ENCODE measurements around the gene GPATCH2.

Gene GPATCH2
- 22.1 to 30.4 (median 23.2) reads per million in 3 donors for total RNA-seq

- Histone ChIP-seq H3K4me1 (ENCODE audit: control insufficient read depth, insufficient read depth, low read length, poor library complexity, severe bottlenecking) (peaks cover 7% of the 10 kb centered on the region), H3K27ac (ENCODE audit: insufficient read depth, low read length, poor library complexity, severe bottlenecking) (peak within 1 kb of the TSS; percentile 88), H3K4me3 (ENCODE audit: insufficient read depth, low read depth, low read length, poor library complexity, severe bottlenecking) (peak within 1 kb of the TSS; percentile 64), H3K9me3 (ENCODE audit: control insufficient read depth, low read length) (no peaks in the 10 kb centered on the region), H3K36me3 (ENCODE audit: control insufficient read depth, insufficient read depth, low read length) (no peaks in the 10 kb centered on the region), H3K27me3 (replicated peaks; ENCODE audit: control insufficient read depth, insufficient read depth, low read length, poor library complexity, severe bottlenecking) (no peaks in the 10 kb centered on the region)
- DNase-seq = peak; percentile 58 to 71 (median 64)
Measured at GRCh38 chr1:217630711-217631591, at the start of gene GPATCH2, which contains the start of gene SPATA17. GPATCH2 (minus strand) TSS chr1:217631090; CDS start chr1:217630971, 119 bp downstream. SPATA17 (plus strand) TSS chr1:217631344; CDS start chr1:217631379, 35 bp downstream.

GRCh38 chr1:217674028-217674729, 43.3 kb upstream of the GPATCH2 start:
- DNase-seq = no peak
- H3K27me3 ChIP-seq (replicated peaks; ENCODE audit: control insufficient read depth, insufficient read depth, low read length, poor library complexity, severe bottlenecking) = no peaks in the 10 kb centered on the region

GRCh38 chr1:217673387-217673786, 42.5 kb upstream of the GPATCH2 start:
- DNase-seq = no peak
- no peaks in the 10 kb centered on the region for H3K27me3 ChIP-seq (replicated peaks; ENCODE audit: control insufficient read depth, insufficient read depth, low read length, poor library complexity, severe bottlenecking)
- H3K9me3 ChIP-seq (ENCODE audit: control insufficient read depth, low read length) = no peaks in the 10 kb centered on the region
- no peak overlapping the region for H3K4me3 ChIP-seq (ENCODE audit: insufficient read depth, low read depth, low read length, poor library complexity, severe bottlenecking)
- H3K4me1 ChIP-seq (ENCODE audit: control insufficient read depth, insufficient read depth, low read length, poor library complexity, severe bottlenecking) = no peaks in the 10 kb centered on the region
- H3K27ac ChIP-seq (ENCODE audit: insufficient read depth, low read length, poor library complexity, severe bottlenecking) = no peak overlapping the region
- no peaks in the 10 kb centered on the region for H3K36me3 ChIP-seq (ENCODE audit: control insufficient read depth, insufficient read depth, low read length)

More at GRCh38 chr1:217674028-217674729, 43.3 kb upstream of the GPATCH2 start:
- no peaks in the 10 kb centered on the region for H3K36me3 ChIP-seq (ENCODE audit: control insufficient read depth, insufficient read depth, low read length)
- H3K4me1 ChIP-seq (ENCODE audit: control insufficient read depth, insufficient read depth, low read length, poor library complexity, severe bottlenecking) = no peaks in the 10 kb centered on the region
- no peaks in the 10 kb centered on the region for H3K9me3 ChIP-seq (ENCODE audit: control insufficient read depth, low read length)
- H3K27ac ChIP-seq (ENCODE audit: insufficient read depth, low read length, poor library complexity, severe bottlenecking) = no peak overlapping the region
- H3K4me3 ChIP-seq (ENCODE audit: insufficient read depth, low read depth, low read length, poor library complexity, severe bottlenecking) = no peak overlapping the region

- Histone ChIP-seq H3K4me3 (ENCODE audit: insufficient read depth, low read depth, low read length, poor library complexity, severe bottlenecking) (no peak overlapping the region), H3K4me1 (ENCODE audit: control insufficient read depth, insufficient read depth, low read length, poor library complexity, severe bottlenecking) (no peaks in the 10 kb centered on the region), H3K27ac (ENCODE audit: insufficient read depth, low read length, poor library complexity, severe bottlenecking) (no peak overlapping the region), H3K9me3 (ENCODE audit: control insufficient read depth, low read length) (no peaks in the 10 kb centered on the region), H3K27me3 (replicated peaks; ENCODE audit: control insufficient read depth, insufficient read depth, low read length, poor library complexity, severe bottlenecking) (no peaks in the 10 kb centered on the region), H3K36me3 (ENCODE audit: control insufficient read depth, insufficient read depth, low read length) (no peaks in the 10 kb centered on the region)
- no peak for DNase-seq
Measured at GRCh38 chr1:217668351-217668940, 37.6 kb upstream of the GPATCH2 start.

GRCh38 chr1:217661407-217661806, 30.5 kb upstream of the GPATCH2 start:
- no peaks in the 10 kb centered on the region for H3K4me1 ChIP-seq (ENCODE audit: control insufficient read depth, insufficient read depth, low read length, poor library complexity, severe bottlenecking)
- H3K36me3 ChIP-seq (ENCODE audit: control insufficient read depth, insufficient read depth, low read length) = no peaks in the 10 kb centered on the region
- H3K9me3 ChIP-seq (ENCODE audit: control insufficient read depth, low read length) = no peaks in the 10 kb centered on the region
- no peak for DNase-seq
- no peak overlapping the region for H3K4me3 ChIP-seq (ENCODE audit: insufficient read depth, low read depth, low read length, poor library complexity, severe bottlenecking)
- no peaks in the 10 kb centered on the region for H3K27me3 ChIP-seq (replicated peaks; ENCODE audit: control insufficient read depth, insufficient read depth, low read length, poor library complexity, severe bottlenecking)
- H3K27ac ChIP-seq (ENCODE audit: insufficient read depth, low read length, poor library complexity, severe bottlenecking) = no peak overlapping the region

GRCh38 chr1:217660353-217661062, 29.6 kb upstream of the GPATCH2 start:
- Histone ChIP-seq H3K27ac (ENCODE audit: insufficient read depth, low read length, poor library complexity, severe bottlenecking) (no peak overlapping the region), H3K9me3 (ENCODE audit: control insufficient read depth, low read length) (no peaks in the 10 kb centered on the region), H3K4me3 (ENCODE audit: insufficient read depth, low read depth, low read length, poor library complexity, severe bottlenecking) (no peak overlapping the region), H3K36me3 (ENCODE audit: control insufficient read depth, insufficient read depth, low read length) (no peaks in the 10 kb centered on the region), H3K4me1 (ENCODE audit: control insufficient read depth, insufficient read depth, low read length, poor library complexity, severe bottlenecking) (no peaks in the 10 kb centered on the region), H3K27me3 (replicated peaks; ENCODE audit: control insufficient read depth, insufficient read depth, low read length, poor library complexity, severe bottlenecking) (no peaks in the 10 kb centered on the region)
- no peak for DNase-seq

GRCh38 chr1:217650674-217651073, 19.8 kb upstream of the GPATCH2 start:
- no peaks in the 10 kb centered on the region for H3K27me3 ChIP-seq (replicated peaks; ENCODE audit: control insufficient read depth, insufficient read depth, low read length, poor library complexity, severe bottlenecking)
- no peak overlapping the region for H3K27ac ChIP-seq (ENCODE audit: insufficient read depth, low read length, poor library complexity, severe bottlenecking)
- no peaks in the 10 kb centered on the region for H3K4me1 ChIP-seq (ENCODE audit: control insufficient read depth, insufficient read depth, low read length, poor library complexity, severe bottlenecking)
- no peaks in the 10 kb centered on the region for H3K36me3 ChIP-seq (ENCODE audit: control insufficient read depth, insufficient read depth, low read length)
- no peak overlapping the region for H3K4me3 ChIP-seq (ENCODE audit: insufficient read depth, low read depth, low read length, poor library complexity, severe bottlenecking)
- DNase-seq = no peak
- H3K9me3 ChIP-seq (ENCODE audit: control insufficient read depth, low read length) = no peaks in the 10 kb centered on the region

- H3K4me1 ChIP-seq (ENCODE audit: control insufficient read depth, insufficient read depth, low read length, poor library complexity, severe bottlenecking) = no peaks in the 10 kb centered on the region
- DNase-seq = no peak
- no peaks in the 10 kb centered on the region for H3K36me3 ChIP-seq (ENCODE audit: control insufficient read depth, insufficient read depth, low read length)
- no peaks in the 10 kb centered on the region for H3K27me3 ChIP-seq (replicated peaks; ENCODE audit: control insufficient read depth, insufficient read depth, low read length, poor library complexity, severe bottlenecking)
- no peak overlapping the region for H3K4me3 ChIP-seq (ENCODE audit: insufficient read depth, low read depth, low read length, poor library complexity, severe bottlenecking)
- H3K27ac ChIP-seq (ENCODE audit: insufficient read depth, low read length, poor library complexity, severe bottlenecking) = no peak overlapping the region
- H3K9me3 ChIP-seq (ENCODE audit: control insufficient read depth, low read length) = no peaks in the 10 kb centered on the region
Measured at GRCh38 chr1:217647791-217648190, 16.9 kb upstream of the GPATCH2 start.

- Histone ChIP-seq H3K36me3 (ENCODE audit: control insufficient read depth, insufficient read depth, low read length) (no peaks in the 10 kb centered on the region), H3K9me3 (ENCODE audit: control insufficient read depth, low read length) (no peaks in the 10 kb centered on the region), H3K27me3 (replicated peaks; ENCODE audit: control insufficient read depth, insufficient read depth, low read length, poor library complexity, severe bottlenecking) (no peaks in the 10 kb centered on the region), H3K27ac (ENCODE audit: insufficient read depth, low read length, poor library complexity, severe bottlenecking) (no peak overlapping the region), H3K4me1 (ENCODE audit: control insufficient read depth, insufficient read depth, low read length, poor library complexity, severe bottlenecking) (no peaks in the 10 kb centered on the region), H3K4me3 (ENCODE audit: insufficient read depth, low read depth, low read length, poor library complexity, severe bottlenecking) (no peak overlapping the region)
- no peak for DNase-seq
Measured at GRCh38 chr1:217642455-217642854, 11.6 kb upstream of the GPATCH2 start.
